A673 (cell line): ENCODE results near the gene TICAM2. TPM values are rescaled to one million over a fixed set of nuclear protein-coding genes. Genes with fewer than 3 reads are reported as not detected.

ENCODE experiments used
- BruUV-seq: library from RNA; stranded (reverse); fragments of 400-500 nt; replicated peaks from 2 replicates; lab custom pipeline; 2021; lab: Mats Ljungman, UMichigan
- CTCF ChIA-PET: fragments of 300-600 bp; sonication (Branson Sonifier 250); formaldehyde crosslinking; loops from one replicate; lab custom pipeline; 2022; ENCODE audit warnings: antibody characterized with exemption; lab: Charles Lee
- POLR2A ChIA-PET: fragments of 300-600 bp; sonication (Branson Sonifier 250); formaldehyde crosslinking; loops from one replicate; lab custom pipeline; 2022; ENCODE audit warnings: antibody characterized with exemption; ENCODE audit not compliant: low non-redundant PET; lab: Charles Lee
- DNase-seq: peaks from one replicate; pipeline ENCODE4 v3.0.0-alpha.2; 2015; ENCODE audit warnings: low spot score
- H3K27ac ChIP-seq: fragments of 200-600 bp; sonication (generic); 2 replicates; pipeline ENCODE4 v1.5.1; 2016; ENCODE audit warnings: mixed run types, low read depth, mild to moderate bottlenecking, mixed read lengths, antibody characterized with exemption, low read length; ENCODE audit not compliant: poor library complexity, severe bottlenecking
- H3K27me3 ChIP-seq: fragments of 200-600 bp; sonication (generic); replicated peaks from 2 replicates; pipeline ENCODE4 v1.6.1; 2017; ENCODE audit warnings: mixed run types, low read depth, mild to moderate bottlenecking, mixed read lengths, antibody characterized with exemption, low read length; ENCODE audit not compliant: insufficient read depth, poor library complexity
- H3K36me3 ChIP-seq: fragments of 200-600 bp; sonication (generic); 2 replicates; pipeline ENCODE4 v1.6.1; 2016; ENCODE audit warnings: mixed run types, mild to moderate bottlenecking, mixed read lengths, antibody characterized with exemption, low read length; ENCODE audit not compliant: insufficient read depth, poor library complexity, severe bottlenecking
- H3K4me1 ChIP-seq: fragments of 200-600 bp; sonication (generic); 2 replicates; pipeline ENCODE4 v1.6.1; 2017; ENCODE audit warnings: mixed run types, mild to moderate bottlenecking, mixed read lengths, antibody characterized with exemption, low read length; ENCODE audit not compliant: insufficient read depth, poor library complexity, severe bottlenecking
- H3K4me3 ChIP-seq: fragments of 200-600 bp; sonication (generic); 2 replicates; pipeline ENCODE4 v1.5.1; 2016; ENCODE audit warnings: low read depth, mixed run types, mild to moderate bottlenecking, mixed read lengths, low read length; ENCODE audit not compliant: poor library complexity, severe bottlenecking
- H3K9me3 ChIP-seq: fragments of 200-600 bp; sonication (generic); 2 replicates; pipeline ENCODE4 v1.6.1; 2016; ENCODE audit warnings: mixed run types, low read depth, mild to moderate bottlenecking, mixed read lengths, antibody characterized with exemption, low read length; ENCODE audit not compliant: poor library complexity, severe bottlenecking
- EZH2 ChIP-seq: fragments of 200-600 bp; sonication (generic); IDR thresholded peaks from 2 replicates; pipeline ENCODE4 v1.6.1; 2017; ENCODE audit warnings: borderline replicate concordance, low read depth, mild to moderate bottlenecking, mixed read lengths, antibody characterized with exemption, low read length; ENCODE audit not compliant: poor library complexity, severe bottlenecking
- intact Hi-C: fragments of 100-400 bp; cut with micrococcal nuclease; formaldehyde crosslinking; loops from one replicate; pipeline ENCODE4 v1.10.0; 2022; ENCODE audit not compliant: unreplicated experiment
- total RNA-seq: library from RNA; stranded (reverse); gene quantifications from 2 replicates; pipeline ENCODE4 v1.2.3, GENCODE V29; 2021
- TF ChIP-seq, protein P1 (sequence below): fragments of 300-800, 200-600 bp; sonication (generic); conservative IDR thresholded peaks from 2 replicates; pipeline ENCODE4 v1.5.1; 2017; ENCODE audit warnings: low read depth, mild to moderate bottlenecking, antibody characterized with exemption, low read length, moderate library complexity, mixed read lengths

TICAM2 gene
- total RNA-seq, 1 experiment from 2014 or later = 0.32 TPM

GRCh38 chr5:115644046-115644445 lies 41.8 kb upstream of the TICAM2 start:
- intact Hi-C loops = no loop called here
- Histone ChIP-seq H3K4me1 (peaks cover 2% of the 10 kb centered on the region), H3K27ac (no peak overlapping the region), H3K9me3 (no peaks in the 10 kb centered on the region), H3K27me3 (peaks cover 11% of the 10 kb centered on the region), H3K4me3 (no peak overlapping the region), H3K36me3 (no peaks in the 10 kb centered on the region)
- no TSS peak for BruUV-seq
- TF ChIP-seq EZH2 = no peak
- TF ChIP-seq, protein P1, sequence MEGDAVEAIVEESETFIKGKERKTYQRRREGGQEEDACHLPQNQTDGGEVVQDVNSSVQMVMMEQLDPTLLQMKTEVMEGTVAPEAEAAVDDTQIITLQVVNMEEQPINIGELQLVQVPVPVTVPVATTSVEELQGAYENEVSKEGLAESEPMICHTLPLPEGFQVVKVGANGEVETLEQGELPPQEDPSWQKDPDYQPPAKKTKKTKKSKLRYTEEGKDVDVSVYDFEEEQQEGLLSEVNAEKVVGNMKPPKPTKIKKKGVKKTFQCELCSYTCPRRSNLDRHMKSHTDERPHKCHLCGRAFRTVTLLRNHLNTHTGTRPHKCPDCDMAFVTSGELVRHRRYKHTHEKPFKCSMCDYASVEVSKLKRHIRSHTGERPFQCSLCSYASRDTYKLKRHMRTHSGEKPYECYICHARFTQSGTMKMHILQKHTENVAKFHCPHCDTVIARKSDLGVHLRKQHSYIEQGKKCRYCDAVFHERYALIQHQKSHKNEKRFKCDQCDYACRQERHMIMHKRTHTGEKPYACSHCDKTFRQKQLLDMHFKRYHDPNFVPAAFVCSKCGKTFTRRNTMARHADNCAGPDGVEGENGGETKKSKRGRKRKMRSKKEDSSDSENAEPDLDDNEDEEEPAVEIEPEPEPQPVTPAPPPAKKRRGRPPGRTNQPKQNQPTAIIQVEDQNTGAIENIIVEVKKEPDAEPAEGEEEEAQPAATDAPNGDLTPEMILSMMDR = no peak
- CTCF ChIA-PET = no interaction called here
- no peak for DNase-seq
- POLR2A ChIA-PET = no interaction called here

GRCh38 chr5:115641948-115642347 lies 39.7 kb upstream of the TICAM2 start:
- TF ChIP-seq EZH2 = no peak
- TF ChIP-seq, protein P1 = no peak
- Histone ChIP-seq H3K4me1 (peaks cover 7% of the 10 kb centered on the region), H3K4me3 (no peak overlapping the region), H3K27me3 (peaks cover 7% of the 10 kb centered on the region), H3K9me3 (no peaks in the 10 kb centered on the region), H3K36me3 (no peaks in the 10 kb centered on the region), H3K27ac (no peak overlapping the region)
- DNase-seq = no peak
- no TSS peak for BruUV-seq
- intact Hi-C loops = no loop called here
- ChIA-PET POLR2A (interaction anchor here (0.6 kb wide), 1 partner anchor 79 kb away, joined by 4 read pairs; no protein-coding TSS in a partner anchor), CTCF (no interaction called here)

DNA sequence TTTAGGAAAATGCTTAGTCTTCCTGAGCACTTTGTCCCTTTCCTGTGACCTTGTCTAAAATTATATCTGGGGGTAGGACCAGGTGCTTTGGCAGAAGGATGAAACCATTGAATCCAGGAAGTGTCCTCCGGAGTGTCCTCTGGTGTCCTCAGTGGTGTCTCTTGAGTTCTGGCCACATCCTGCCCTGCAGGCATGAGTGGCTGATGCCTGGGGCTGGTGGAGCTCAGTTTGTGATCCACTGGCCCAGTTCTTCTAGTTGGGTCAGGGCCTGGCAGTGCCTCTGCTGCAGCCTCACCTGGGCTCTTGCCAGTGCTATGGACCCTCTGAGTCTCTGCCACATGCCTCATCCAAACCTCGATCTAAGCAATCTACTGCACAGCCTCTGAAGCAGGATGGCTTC lies 38.0 kb upstream of the TICAM2 start:
- no peak for TF ChIP-seq EZH2
- TF ChIP-seq, protein P1 = no peak
- no peak for DNase-seq
- Histone ChIP-seq H3K4me3 (no peak overlapping the region), H3K9me3 (no peaks in the 10 kb centered on the region), H3K27ac (no peak overlapping the region), H3K27me3 (peaks cover 7% of the 10 kb centered on the region), H3K36me3 (no peaks in the 10 kb centered on the region), H3K4me1 (peaks cover 7% of the 10 kb centered on the region)
- CTCF ChIA-PET = no interaction called here
- BruUV-seq = no TSS peak
- POLR2A ChIA-PET = no interaction called here
- intact Hi-C loops = no loop called here
